WTC11 (cell line): ENCODE data around the gene GALNT12. TPM values are rescaled to one million over a fixed set of nuclear protein-coding genes. Genes with fewer than 3 reads are reported as not detected.

ENCODE experiments used
- ATAC-seq: fragments of 200-7000 bp; cut with Tn5 transposase; 2 replicates; pipeline ENCODE4 v1.10.0; 2021; ENCODE audit warnings: mild to moderate bottlenecking, moderate library complexity
- CTCF ChIA-PET: fragments of 300-600 bp; sonication (Branson Sonifier 250); formaldehyde crosslinking; loops from one replicate; lab custom pipeline; 2021; ENCODE audit warnings: antibody characterized with exemption; lab: Charles Lee
- POLR2A ChIA-PET: fragments of 350-600 bp; sonication (Branson Sonifier 250); formaldehyde crosslinking; loops from one replicate; lab custom pipeline; 2021; ENCODE audit warnings: antibody characterized with exemption; lab: Charles Lee
- DNase-seq: peaks from one replicate; pipeline ENCODE4 v3.0.0; 2021; ENCODE audit warnings: low spot score
- H3K27ac Mint-ChIP-seq: 2 replicates; pipeline ENCODE4 v1.8.0; 2021; ENCODE audit warnings: mixed read lengths
- H3K27me3 Mint-ChIP-seq: 2 replicates; pipeline ENCODE4 v1.8.0; 2021; ENCODE audit warnings: low read depth, mild to moderate bottlenecking, moderate library complexity, mixed read lengths
- H3K36me3 Mint-ChIP-seq: 2 replicates; pipeline ENCODE4 v1.8.0; 2021; ENCODE audit warnings: mixed read lengths
- H3K4me1 Mint-ChIP-seq: 2 replicates; pipeline ENCODE4 v1.8.0; 2022; ENCODE audit warnings: mixed read lengths
- H3K4me3 Mint-ChIP-seq: 2 replicates; pipeline ENCODE4 v1.8.0; 2021; ENCODE audit warnings: mild to moderate bottlenecking, moderate library complexity, mixed read lengths
- H3K9me3 Mint-ChIP-seq: 2 replicates; pipeline ENCODE4 v1.8.0; 2021; ENCODE audit warnings: mixed read lengths
- CREM ChIP-seq: sonication (generic); formaldehyde crosslinking; IDR thresholded peaks from 2 replicates; pipeline ENCODE4 v1.8.1; 2022; ENCODE audit warnings: mild to moderate bottlenecking, missing genetic modification reagents, moderate library complexity
- EMX1 ChIP-seq: fragments of 250-450 bp; sonication (Bioruptor Pico); IDR thresholded peaks from 2 replicates; pipeline ENCODE4 v1.8.0; 2021; ENCODE audit warnings: mild to moderate bottlenecking
- FOXK1 ChIP-seq: sonication (generic); formaldehyde crosslinking; IDR thresholded peaks from 2 replicates; pipeline ENCODE4 v1.8.0; 2022; ENCODE audit warnings: mild to moderate bottlenecking, moderate library complexity, missing genetic modification reagents
- JAZF1 ChIP-seq: fragments of 250-450 bp; sonication (Bioruptor Pico); IDR thresholded peaks from 2 replicates; pipeline ENCODE4 v1.9.0; 2021; ENCODE audit warnings: moderate library complexity, mild to moderate bottlenecking, inconsistent platforms
- NR2C2 ChIP-seq: sonication (generic); formaldehyde crosslinking; IDR thresholded peaks from 2 replicates; pipeline ENCODE4 v1.8.0; 2022; ENCODE audit warnings: mild to moderate bottlenecking, missing genetic modification reagents
- SMAD4 ChIP-seq: sonication (generic); formaldehyde crosslinking; IDR thresholded peaks from 2 replicates; pipeline ENCODE4 v1.8.0; 2022; ENCODE audit warnings: mild to moderate bottlenecking, missing genetic modification reagents
- SOX15 ChIP-seq: fragments of 250-450 bp; sonication (Bioruptor Pico); IDR thresholded peaks from 2 replicates; pipeline ENCODE4 v1.9.0; 2021; ENCODE audit warnings: mild to moderate bottlenecking
- SP1 ChIP-seq: sonication (generic); formaldehyde crosslinking; conservative IDR thresholded peaks from 2 replicates; pipeline ENCODE4 v1.8.1; 2022; ENCODE audit warnings: missing genetic modification reagents
- ZNF232 ChIP-seq: sonication (generic); formaldehyde crosslinking; IDR thresholded peaks from 2 replicates; pipeline ENCODE4 v1.8.0; 2022; ENCODE audit warnings: mild to moderate bottlenecking, missing genetic modification reagents
- total RNA-seq: library from RNA; stranded (reverse); gene quantifications from 3 replicates; pipeline ENCODE4 v1.2.3, GENCODE V29; 2021
- TF ChIP-seq, protein P1 (sequence below): fragments of 250-450 bp; sonication (Bioruptor Pico); conservative IDR thresholded peaks from 2 replicates; pipeline ENCODE4 v1.9.0; 2021; ENCODE audit warnings: mild to moderate bottlenecking
- TF ChIP-seq, protein P2 (sequence below): sonication (generic); formaldehyde crosslinking; IDR thresholded peaks from 2 replicates; pipeline ENCODE4 v1.8.0; 2022; ENCODE audit warnings: mild to moderate bottlenecking, missing genetic modification reagents
- TF ChIP-seq, protein P3 (sequence below): fragments of 250-450 bp; sonication (Bioruptor Pico); IDR thresholded peaks from 2 replicates; pipeline ENCODE4 v1.9.0; 2021; ENCODE audit warnings: mild to moderate bottlenecking
- TF ChIP-seq, protein P4 (sequence below): fragments of 250-450 bp; sonication (Bioruptor Pico); IDR thresholded peaks from 2 replicates; pipeline ENCODE4 v1.9.0; 2021; ENCODE audit warnings: mild to moderate bottlenecking, borderline replicate concordance
- TF ChIP-seq, protein P5 (sequence below): sonication (generic); formaldehyde crosslinking; IDR thresholded peaks from 2 replicates; pipeline ENCODE4 v1.8.1; 2023; ENCODE audit warnings: mild to moderate bottlenecking, missing genetic modification reagents, moderate library complexity
- TF ChIP-seq, protein P6 (sequence below): sonication (generic); formaldehyde crosslinking; IDR thresholded peaks from 2 replicates; pipeline ENCODE4 v1.8.1; 2022; ENCODE audit warnings: low read depth, mild to moderate bottlenecking, moderate library complexity, missing genetic modification reagents, borderline replicate concordance

Gene GALNT12
- total RNA-seq, 1 experiment from 2014 or later = 19.3 TPM

DNA sequence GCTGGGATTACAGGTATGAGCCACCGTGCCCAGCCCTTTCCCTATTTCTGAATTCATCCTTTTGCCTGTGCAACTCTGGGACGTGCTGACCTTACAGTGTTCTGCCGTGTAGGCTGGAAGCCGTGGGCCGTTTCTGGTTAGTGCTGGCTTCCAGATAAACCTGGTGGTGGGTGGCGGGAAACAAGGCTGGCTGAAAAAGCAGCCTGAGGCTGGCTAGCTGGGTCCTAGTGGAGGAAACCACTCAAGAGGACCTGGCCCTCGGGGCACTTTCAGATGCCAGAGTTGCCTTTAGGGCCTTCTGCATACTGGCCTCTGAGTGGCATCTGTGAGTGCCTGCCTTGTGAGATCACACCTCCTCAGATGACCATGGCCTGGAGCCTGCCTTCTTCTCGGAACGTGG, 26.9 kb downstream of the GALNT12 start:
- no peaks in the 10 kb centered on the region for H3K27me3 Mint-ChIP-seq
- no peak for DNase-seq
- H3K36me3 Mint-ChIP-seq = peaks cover 16% of the 10 kb centered on the region
- no peak for ATAC-seq
- no peak overlapping the region for H3K27ac Mint-ChIP-seq
- POLR2A ChIA-PET = no interaction called here
- H3K4me1 Mint-ChIP-seq = peaks cover 8% of the 10 kb centered on the region
- TF ChIP-seq FOXK1 (CRISPR knock-in tag) = no peak
- TF ChIP-seq, protein P1, sequence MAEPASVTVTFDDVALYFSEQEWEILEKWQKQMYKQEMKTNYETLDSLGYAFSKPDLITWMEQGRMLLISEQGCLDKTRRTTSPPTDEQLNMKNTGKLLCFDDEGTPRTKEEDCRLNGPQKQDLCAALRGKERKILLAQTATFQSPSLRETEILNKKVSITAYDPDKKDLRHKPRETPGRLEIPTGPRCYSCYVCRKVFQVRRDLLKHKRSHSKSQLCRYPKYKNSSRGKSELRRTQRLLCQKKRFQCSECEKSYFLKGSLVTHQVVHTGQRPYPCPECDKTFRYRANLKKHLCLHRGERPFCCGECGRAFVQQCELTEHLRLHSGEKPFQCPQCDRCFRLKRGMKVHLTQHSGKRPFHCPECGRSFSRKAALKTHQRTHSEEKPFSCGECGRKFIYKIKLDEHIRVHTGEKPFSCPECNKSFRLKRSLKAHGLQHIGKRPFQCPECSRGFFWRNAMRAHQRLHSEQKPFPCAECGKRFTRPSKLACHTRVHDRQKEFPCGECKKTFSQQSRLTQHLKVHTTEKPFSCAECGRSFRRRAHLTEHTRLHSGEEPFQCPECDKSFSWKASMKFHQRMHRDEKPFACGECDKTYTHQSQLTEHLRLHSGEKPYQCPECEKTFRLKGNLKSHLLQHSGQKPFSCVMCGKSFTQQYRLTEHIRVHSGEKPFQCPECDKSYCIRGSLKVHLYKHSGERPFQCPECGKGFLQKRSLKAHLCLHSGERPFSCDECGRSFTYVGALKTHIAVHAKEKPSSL (CRISPR knock-in tag) = no peak
- no peak for TF ChIP-seq EMX1 (CRISPR knock-in tag)
- no peak for TF ChIP-seq NR2C2 (CRISPR knock-in tag)
- TF ChIP-seq, protein P2, sequence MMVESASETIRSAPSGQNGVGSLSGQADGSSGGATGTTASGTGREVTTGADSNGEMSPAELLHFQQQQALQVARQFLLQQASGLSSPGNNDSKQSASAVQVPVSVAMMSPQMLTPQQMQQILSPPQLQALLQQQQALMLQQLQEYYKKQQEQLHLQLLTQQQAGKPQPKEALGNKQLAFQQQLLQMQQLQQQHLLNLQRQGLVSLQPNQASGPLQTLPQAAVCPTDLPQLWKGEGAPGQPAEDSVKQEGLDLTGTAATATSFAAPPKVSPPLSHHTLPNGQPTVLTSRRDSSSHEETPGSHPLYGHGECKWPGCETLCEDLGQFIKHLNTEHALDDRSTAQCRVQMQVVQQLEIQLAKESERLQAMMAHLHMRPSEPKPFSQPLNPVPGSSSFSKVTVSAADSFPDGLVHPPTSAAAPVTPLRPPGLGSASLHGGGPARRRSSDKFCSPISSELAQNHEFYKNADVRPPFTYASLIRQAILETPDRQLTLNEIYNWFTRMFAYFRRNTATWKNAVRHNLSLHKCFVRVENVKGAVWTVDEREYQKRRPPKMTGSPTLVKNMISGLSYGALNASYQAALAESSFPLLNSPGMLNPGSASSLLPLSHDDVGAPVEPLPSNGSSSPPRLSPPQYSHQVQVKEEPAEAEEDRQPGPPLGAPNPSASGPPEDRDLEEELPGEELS (CRISPR knock-in tag) = no peak
- TF ChIP-seq, protein P3, sequence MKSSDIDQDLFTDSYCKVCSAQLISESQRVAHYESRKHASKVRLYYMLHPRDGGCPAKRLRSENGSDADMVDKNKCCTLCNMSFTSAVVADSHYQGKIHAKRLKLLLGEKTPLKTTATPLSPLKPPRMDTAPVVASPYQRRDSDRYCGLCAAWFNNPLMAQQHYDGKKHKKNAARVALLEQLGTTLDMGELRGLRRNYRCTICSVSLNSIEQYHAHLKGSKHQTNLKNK = no peak
- TF ChIP-seq, protein P4, sequence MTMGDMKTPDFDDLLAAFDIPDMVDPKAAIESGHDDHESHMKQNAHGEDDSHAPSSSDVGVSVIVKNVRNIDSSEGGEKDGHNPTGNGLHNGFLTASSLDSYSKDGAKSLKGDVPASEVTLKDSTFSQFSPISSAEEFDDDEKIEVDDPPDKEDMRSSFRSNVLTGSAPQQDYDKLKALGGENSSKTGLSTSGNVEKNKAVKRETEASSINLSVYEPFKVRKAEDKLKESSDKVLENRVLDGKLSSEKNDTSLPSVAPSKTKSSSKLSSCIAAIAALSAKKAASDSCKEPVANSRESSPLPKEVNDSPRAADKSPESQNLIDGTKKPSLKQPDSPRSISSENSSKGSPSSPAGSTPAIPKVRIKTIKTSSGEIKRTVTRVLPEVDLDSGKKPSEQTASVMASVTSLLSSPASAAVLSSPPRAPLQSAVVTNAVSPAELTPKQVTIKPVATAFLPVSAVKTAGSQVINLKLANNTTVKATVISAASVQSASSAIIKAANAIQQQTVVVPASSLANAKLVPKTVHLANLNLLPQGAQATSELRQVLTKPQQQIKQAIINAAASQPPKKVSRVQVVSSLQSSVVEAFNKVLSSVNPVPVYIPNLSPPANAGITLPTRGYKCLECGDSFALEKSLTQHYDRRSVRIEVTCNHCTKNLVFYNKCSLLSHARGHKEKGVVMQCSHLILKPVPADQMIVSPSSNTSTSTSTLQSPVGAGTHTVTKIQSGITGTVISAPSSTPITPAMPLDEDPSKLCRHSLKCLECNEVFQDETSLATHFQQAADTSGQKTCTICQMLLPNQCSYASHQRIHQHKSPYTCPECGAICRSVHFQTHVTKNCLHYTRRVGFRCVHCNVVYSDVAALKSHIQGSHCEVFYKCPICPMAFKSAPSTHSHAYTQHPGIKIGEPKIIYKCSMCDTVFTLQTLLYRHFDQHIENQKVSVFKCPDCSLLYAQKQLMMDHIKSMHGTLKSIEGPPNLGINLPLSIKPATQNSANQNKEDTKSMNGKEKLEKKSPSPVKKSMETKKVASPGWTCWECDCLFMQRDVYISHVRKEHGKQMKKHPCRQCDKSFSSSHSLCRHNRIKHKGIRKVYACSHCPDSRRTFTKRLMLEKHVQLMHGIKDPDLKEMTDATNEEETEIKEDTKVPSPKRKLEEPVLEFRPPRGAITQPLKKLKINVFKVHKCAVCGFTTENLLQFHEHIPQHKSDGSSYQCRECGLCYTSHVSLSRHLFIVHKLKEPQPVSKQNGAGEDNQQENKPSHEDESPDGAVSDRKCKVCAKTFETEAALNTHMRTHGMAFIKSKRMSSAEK (CRISPR knock-in tag) = no peak
- TF ChIP-seq, all 79 proteins: peak for 0
- Mint-ChIP-seq H3K4me3 (no peak overlapping the region), H3K9me3 (no peaks in the 10 kb centered on the region)
- CTCF ChIA-PET = no interaction called here

DNA sequence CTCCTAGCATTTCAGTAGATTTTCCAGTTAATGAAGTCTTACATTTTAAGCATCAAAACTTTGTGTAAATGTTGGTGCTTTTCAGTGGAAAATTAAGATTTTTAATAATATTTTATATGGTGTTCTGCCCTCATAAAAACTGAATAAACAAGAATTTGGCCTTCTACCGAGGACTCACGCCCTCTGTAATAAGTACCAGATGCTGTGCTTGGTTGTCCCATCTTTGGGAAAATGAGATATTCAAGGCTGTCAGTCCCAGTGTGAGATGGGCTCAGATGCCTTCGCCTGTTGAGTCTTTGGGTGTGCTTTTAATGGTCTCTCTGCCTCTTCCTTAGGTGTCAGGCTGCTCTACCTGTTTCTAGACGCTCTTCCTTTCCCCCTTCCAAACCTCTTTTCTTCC, 28.7 kb downstream of the GALNT12 start:
- ChIA-PET POLR2A (no interaction called here), CTCF (no interaction called here)
- no peaks in the 10 kb centered on the region for H3K27me3 Mint-ChIP-seq
- ATAC-seq = no peak
- TF ChIP-seq, protein P5, sequence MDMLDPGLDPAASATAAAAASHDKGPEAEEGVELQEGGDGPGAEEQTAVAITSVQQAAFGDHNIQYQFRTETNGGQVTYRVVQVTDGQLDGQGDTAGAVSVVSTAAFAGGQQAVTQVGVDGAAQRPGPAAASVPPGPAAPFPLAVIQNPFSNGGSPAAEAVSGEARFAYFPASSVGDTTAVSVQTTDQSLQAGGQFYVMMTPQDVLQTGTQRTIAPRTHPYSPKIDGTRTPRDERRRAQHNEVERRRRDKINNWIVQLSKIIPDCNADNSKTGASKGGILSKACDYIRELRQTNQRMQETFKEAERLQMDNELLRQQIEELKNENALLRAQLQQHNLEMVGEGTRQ = no peak
- TF ChIP-seq CREM (CRISPR knock-in tag) = no peak
- no peak for TF ChIP-seq SOX15 (CRISPR knock-in tag)
- no peak for DNase-seq
- H3K4me3 Mint-ChIP-seq = no peak overlapping the region
- peaks cover 8% of the 10 kb centered on the region for H3K4me1 Mint-ChIP-seq
- no peak overlapping the region for H3K27ac Mint-ChIP-seq
- H3K9me3 Mint-ChIP-seq = no peaks in the 10 kb centered on the region
- H3K36me3 Mint-ChIP-seq = peaks cover 18% of the 10 kb centered on the region

DNA sequence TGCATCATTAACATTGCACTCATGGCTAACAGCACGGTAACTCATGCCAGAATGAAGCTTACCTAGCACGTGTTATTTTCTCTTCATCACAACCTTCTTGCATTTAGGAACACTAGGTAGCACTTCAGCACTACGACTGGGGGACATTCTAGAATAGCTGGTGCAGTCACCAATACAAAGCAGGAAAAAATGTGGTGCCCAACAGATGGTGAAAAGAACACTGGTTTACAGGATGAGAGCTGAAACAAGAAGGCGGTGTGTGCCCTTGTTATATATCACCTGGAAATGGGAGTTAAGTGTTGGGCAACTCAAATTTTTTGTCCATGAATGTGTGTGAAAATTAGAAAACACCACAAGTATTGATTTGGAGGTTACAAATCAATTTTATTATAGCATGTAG, 30.0 kb downstream of the GALNT12 start:
- TF ChIP-seq JAZF1 (CRISPR knock-in tag) (no peak), SMAD4 (CRISPR knock-in tag) (no peak), ZNF232 (no peak), SP1 (CRISPR knock-in tag) (no peak)
- TF ChIP-seq, protein P6, sequence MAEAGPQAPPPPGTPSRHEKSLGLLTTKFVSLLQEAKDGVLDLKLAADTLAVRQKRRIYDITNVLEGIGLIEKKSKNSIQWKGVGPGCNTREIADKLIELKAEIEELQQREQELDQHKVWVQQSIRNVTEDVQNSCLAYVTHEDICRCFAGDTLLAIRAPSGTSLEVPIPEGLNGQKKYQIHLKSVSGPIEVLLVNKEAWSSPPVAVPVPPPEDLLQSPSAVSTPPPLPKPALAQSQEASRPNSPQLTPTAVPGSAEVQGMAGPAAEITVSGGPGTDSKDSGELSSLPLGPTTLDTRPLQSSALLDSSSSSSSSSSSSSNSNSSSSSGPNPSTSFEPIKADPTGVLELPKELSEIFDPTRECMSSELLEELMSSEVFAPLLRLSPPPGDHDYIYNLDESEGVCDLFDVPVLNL (CRISPR knock-in tag) = no peak
- H3K27ac Mint-ChIP-seq = no peak overlapping the region
- DNase-seq = no peak
- no peaks in the 10 kb centered on the region for H3K9me3 Mint-ChIP-seq
- ChIA-PET POLR2A (no interaction called here), CTCF (no interaction called here)
- H3K4me3 Mint-ChIP-seq = no peak overlapping the region
- peaks cover 8% of the 10 kb centered on the region for H3K4me1 Mint-ChIP-seq
- H3K36me3 Mint-ChIP-seq = peaks cover 20% of the 10 kb centered on the region
- no peaks in the 10 kb centered on the region for H3K27me3 Mint-ChIP-seq
- no peak for ATAC-seq
